Progenitor cell of endocrine pancreas (in vitro differentiated cells): ENCODE measurements around the gene SLC37A2. TPM values are rescaled to one million over a fixed set of nuclear protein-coding genes. Genes with fewer than 3 reads are reported as not detected.

Experiments
- DNase-seq: peaks from one replicate; pipeline ENCODE4 v3.0.0; 2021; ENCODE audit warnings: low spot score; ENCODE audit not compliant: unreplicated experiment
- H3K27ac Mint-ChIP-seq: 2 replicates; pipeline ENCODE4 v1.8.0; 2021; ENCODE audit warnings: mild to moderate bottlenecking, moderate library complexity, mixed read lengths
- H3K27me3 Mint-ChIP-seq: 2 replicates; pipeline ENCODE4 v1.8.0; 2021; ENCODE audit warnings: mixed read lengths
- H3K36me3 Mint-ChIP-seq: 2 replicates; pipeline ENCODE4 v1.8.0; 2022; ENCODE audit warnings: mixed read lengths; ENCODE audit not compliant: insufficient read depth
- H3K4me1 Mint-ChIP-seq: 2 replicates; pipeline ENCODE4 v1.8.0; 2021; ENCODE audit warnings: low read depth, mixed read lengths
- H3K4me3 Mint-ChIP-seq: 2 replicates; pipeline ENCODE4 v1.8.0; 2021; ENCODE audit warnings: low read depth, mild to moderate bottlenecking, moderate library complexity, mixed read lengths
- H3K9me3 Mint-ChIP-seq: 2 replicates; pipeline ENCODE4 v1.8.0; 2021; ENCODE audit warnings: low read depth, mixed read lengths
- CTCF ChIP-seq: fragments of 200-600 bp; sonication (generic); IDR thresholded peaks from one replicate; pipeline ENCODE4 v1.5.0; 2021; ENCODE audit warnings: antibody characterized with exemption, mild to moderate bottlenecking; ENCODE audit not compliant: unreplicated experiment
- total RNA-seq: library from RNA; stranded (reverse); gene quantifications from 2 replicates; pipeline ENCODE4 v1.2.1, GENCODE V29; 2021

The SLC37A2 gene
- total RNA-seq, 1 donor from 2014 or later: 0.62 TPM

- Mint-ChIP-seq H3K27me3 (peaks cover 28% of the 10 kb centered on the region), H3K4me3 (no peak overlapping the region), H3K4me1 (peaks cover 4% of the 10 kb centered on the region), H3K9me3 (no peaks in the 10 kb centered on the region), H3K36me3 (no peaks in the 10 kb centered on the region), H3K27ac (no peak overlapping the region)
- no peak for TF ChIP-seq CTCF
- DNase-seq: no peak
Measured at GRCh38 chr11:125136001-125136400, 72.9 kb downstream of the SLC37A2 start.

GRCh38 chr11:125138966-125139365, 75.9 kb downstream of the SLC37A2 start:
- TF ChIP-seq CTCF: no peak
- Mint-ChIP-seq H3K27me3 (peaks cover 32% of the 10 kb centered on the region), H3K4me3 (no peak overlapping the region), H3K27ac (no peak overlapping the region), H3K36me3 (no peaks in the 10 kb centered on the region), H3K9me3 (no peaks in the 10 kb centered on the region), H3K4me1 (peaks cover 4% of the 10 kb centered on the region)
- DNase-seq: no peak

GRCh38 chr11:125139778-125140177, 76.7 kb downstream of the SLC37A2 start:
- no peak for TF ChIP-seq CTCF
- H3K9me3 Mint-ChIP-seq: no peaks in the 10 kb centered on the region
- peaks cover 38% of the 10 kb centered on the region for H3K27me3 Mint-ChIP-seq
- H3K27ac Mint-ChIP-seq: no peak overlapping the region
- H3K36me3 Mint-ChIP-seq: no peaks in the 10 kb centered on the region
- no peak overlapping the region for H3K4me3 Mint-ChIP-seq
- peaks cover 4% of the 10 kb centered on the region for H3K4me1 Mint-ChIP-seq
- no peak for DNase-seq

Other genes starting within 250 kb of the SLC37A2 start
- gene ROBO3, start 197.9 kb upstream of the SLC37A2 start, total RNA-seq: 9.9 and 10.2 TPM in 2 replicates
- not detected in 2 replicates for gene ROBO4, start 165.4 kb upstream of the SLC37A2 start, total RNA-seq
- not detected in 2 replicates for gene HEPN1, start 144.1 kb upstream of the SLC37A2 start, total RNA-seq
- 0.07 and 0.13 TPM in 2 replicates for gene HEPACAM, start 127.3 kb upstream of the SLC37A2 start, total RNA-seq
- 3.8 and 4.0 TPM in 2 replicates for gene CCDC15, start 109.1 kb upstream of the SLC37A2 start, total RNA-seq
- gene TMEM218, start 48.3 kb downstream of the SLC37A2 start, total RNA-seq: 16.9 and 18.1 TPM in 2 replicates
- gene PKNOX2, start 101.4 kb downstream of the SLC37A2 start, total RNA-seq: 32.8 and 39.9 TPM in 2 replicates